Measurements from ENCODE around the gene HOXC12. TPM values are rescaled to one million over a fixed set of nuclear protein-coding genes. Genes with fewer than 3 reads are reported as not detected.

HOXC12 gene
- total and polyA plus RNA-seq, 4 donors = not detected

GRCh38 chr12:53996240-53997203 lies 41.8 kb downstream of the HOXC12 start:
- DNase-seq = no peak
- Histone ChIP-seq H3K4me3 (peak overlapping the region; percentile 26), H3K4me1 (ENCODE audit: control insufficient read depth in 5 of 5, insufficient read depth in 5 of 5, low read length in 5 of 5) (peaks cover 0 to 24% (median 0%) of the 10 kb centered on the region in 5 donors), H3K9ac (ENCODE audit: insufficient read depth in 1 of 2, low read length in 2 of 2) (no peak overlapping the region), H3K27me3 (ENCODE audit: control insufficient read depth in 3 of 3, insufficient read depth in 3 of 3, low read length in 2 of 3) (peaks cover 0 to 99% (median 80%) of the 10 kb centered on the region in 3 donors), H3K36me3 (ENCODE audit: control insufficient read depth in 4 of 4, insufficient read depth in 4 of 4, low read length in 4 of 4) (no peaks in the 10 kb centered on the region), H3K27ac (ENCODE audit: low read depth in 1 of 2, low read length in 1 of 2) (no peak overlapping the region), H3K9me3 (ENCODE audit: control insufficient read depth in 4 of 4, insufficient read depth in 3 of 4, low read length in 3 of 4) (peaks cover 0 to 8% (median 0%) of the 10 kb centered on the region in 4 donors)
- no peak for ATAC-seq (ENCODE audit: insufficient read depth, low FRiP score)
- 26 to 41% methylated on average over 29 of the region's 29 CpGs for WGBS, 2 donors
- no peak for TF ChIP-seq CTCF (IDR thresholded peaks at IDR 0.05; ENCODE audit: control extremely low read depth, extremely low read depth)

GRCh38 chr12:53997204-53998109 lies 42.8 kb downstream of the HOXC12 start:
- WGBS, 2 donors = 12 to 16% methylated on average over 35 of the region's 35 CpGs
- Histone ChIP-seq H3K9ac (ENCODE audit: insufficient read depth in 1 of 2, low read length in 2 of 2) (no peak overlapping the region), H3K4me1 (ENCODE audit: control insufficient read depth in 5 of 5, insufficient read depth in 5 of 5, low read length in 5 of 5) (peaks cover 0 to 24% (median 0%) of the 10 kb centered on the region in 5 donors), H3K36me3 (ENCODE audit: control insufficient read depth in 4 of 4, insufficient read depth in 4 of 4, low read length in 4 of 4) (no peaks in the 10 kb centered on the region), H3K9me3 (ENCODE audit: control insufficient read depth in 4 of 4, insufficient read depth in 3 of 4, low read length in 3 of 4) (peaks cover 0 to 8% (median 0%) of the 10 kb centered on the region in 4 donors), H3K27me3 (ENCODE audit: control insufficient read depth in 3 of 3, insufficient read depth in 3 of 3, low read length in 2 of 3) (peaks cover 0 to 98% (median 76%) of the 10 kb centered on the region in 3 donors), H3K27ac (ENCODE audit: low read depth in 1 of 2, low read length in 1 of 2) (no peak overlapping the region), H3K4me3 (no peak overlapping the region)
- no peak for TF ChIP-seq CTCF (IDR thresholded peaks at IDR 0.05; ENCODE audit: control extremely low read depth, extremely low read depth)
- ATAC-seq (ENCODE audit: insufficient read depth, low FRiP score) (no peak), DNase-seq (no peak)

- Histone ChIP-seq H3K36me3 (ENCODE audit: control insufficient read depth in 4 of 4, insufficient read depth in 4 of 4, low read length in 4 of 4) (no peaks in the 10 kb centered on the region), H3K27ac (ENCODE audit: low read depth in 1 of 2, low read length in 1 of 2) (no peak overlapping the region), H3K9ac (ENCODE audit: insufficient read depth in 1 of 2, low read length in 2 of 2) (no peak overlapping the region), H3K27me3 (ENCODE audit: control insufficient read depth in 3 of 3, insufficient read depth in 3 of 3, low read length in 2 of 3) (peaks cover 3 to 98% (median 77%) of the 10 kb centered on the region in 3 donors), H3K9me3 (ENCODE audit: control insufficient read depth in 4 of 4, insufficient read depth in 3 of 4, low read length in 3 of 4) (peaks cover 0 to 6% (median 0%) of the 10 kb centered on the region in 4 donors), H3K4me3 (no peak overlapping the region), H3K4me1 (ENCODE audit: control insufficient read depth in 5 of 5, insufficient read depth in 5 of 5, low read length in 5 of 5) (peaks cover 0 to 24% (median 0%) of the 10 kb centered on the region in 5 donors)
- no peak for DNase-seq
- WGBS, 2 donors = 11 to 15% methylated on average over 11 of the region's 11 CpGs
- no peak for TF ChIP-seq CTCF (IDR thresholded peaks at IDR 0.05; ENCODE audit: control extremely low read depth, extremely low read depth)
- ATAC-seq (ENCODE audit: insufficient read depth, low FRiP score) = no peak
Observed at GRCh38 chr12:53998110-53998899, 43.6 kb downstream of the HOXC12 start.
